Body of pancreas (tissue), 4 donors: ENCODE measurements around the gene ARSG. TPM values are rescaled to one million over a fixed set of nuclear protein-coding genes. Genes with fewer than 3 reads are reported as not detected.

Source experiments
- ATAC-seq: fragments of 150-250 bp; one replicate; pipeline ENCODE4 v1.9.1; 2016
- DNase-seq, 4 donors: peaks; one replicate each; pipeline ENCODE4 v3.0.0-alpha.2; 2019
- H3K27ac ChIP-seq, 4 donors: fragments of 200-600 bp; sonication (generic); 1 replicate in 3 of 4; 2 replicates in 1 of 4; pipeline versions ENCODE4 v1.5.1 to v1.6.1; 2016 to 2019; ENCODE audit warnings: mild to moderate bottlenecking in 1 of 4, mixed read lengths in 1 of 4, moderate library complexity in 1 of 4
- H3K27me3 ChIP-seq, 2 donors: fragments of 200-600 bp; sonication (generic); one replicate each; pipeline ENCODE4 v1.6.0; 2016; ENCODE audit warnings: mild to moderate bottlenecking in 1 of 2
- H3K36me3 ChIP-seq, 2 donors: fragments of 200-600 bp; sonication (generic); replicated peaks in 1 of 2; 2 replicates each; pipeline ENCODE4 v1.5.1; 2016; ENCODE audit warnings: low read depth in 2 of 2; ENCODE audit not compliant: insufficient read depth in 1 of 2
- H3K4me1 ChIP-seq: fragments of 200-600 bp; sonication (generic); one replicate; pipeline ENCODE4 v1.6.0; 2016
- H3K4me3 ChIP-seq, 2 donors: fragments of 200-600 bp; sonication (generic); 1 replicate in 1 of 2; 2 replicates in 1 of 2; pipeline ENCODE4 v1.5.1; 2016 to 2019
- H3K9me3 ChIP-seq, 3 donors: fragments of 200-600 bp; sonication (generic); 1 replicate in 2 of 3; 2 replicates in 1 of 3; pipeline ENCODE4 v1.5.1; 2016
- POLR2A ChIP-seq, 3 donors: fragments of 450-650 bp; IDR thresholded peaks; one replicate each; pipeline ENCODE4 v1.6.1; 2016; ENCODE audit warnings: antibody characterized with exemption in 3 of 3, mild to moderate bottlenecking in 2 of 3
- WGBS, 2 donors: methylation state at CpG; one replicate each; pipeline ENCODE4 v1.1.5; 2017; 5-methylcytosine and 5-hydroxymethylcytosine counted together
- intact Hi-C: fragments of 100-400 bp; cut with DNase I; formaldehyde crosslinking; loops from one replicate; pipeline ENCODE4 v1.15.1; 2023
- total RNA-seq, 2 donors: library from RNA; depleted of rRNA; stranded (reverse); fragments of >200 nt; gene quantifications; one replicate each; pipeline ENCODE4 v1.1.0, GENCODE V29; 2016
- TF ChIP-seq, protein P1 (sequence below), 7 experiments: fragments of 450-650 bp in 4 of 7; fragments of 200-600 bp in 3 of 7; sonication (generic) in 3 of 7; IDR thresholded peaks; one replicate each; pipeline ENCODE4 v1.5.1; 2016 to 2019; ENCODE audit warnings: antibody characterized with exemption in 7 of 7

Gene ARSG
- total RNA-seq, 2 donors from 2014 or later, result 0.52 to 1.6 TPM

DNA sequence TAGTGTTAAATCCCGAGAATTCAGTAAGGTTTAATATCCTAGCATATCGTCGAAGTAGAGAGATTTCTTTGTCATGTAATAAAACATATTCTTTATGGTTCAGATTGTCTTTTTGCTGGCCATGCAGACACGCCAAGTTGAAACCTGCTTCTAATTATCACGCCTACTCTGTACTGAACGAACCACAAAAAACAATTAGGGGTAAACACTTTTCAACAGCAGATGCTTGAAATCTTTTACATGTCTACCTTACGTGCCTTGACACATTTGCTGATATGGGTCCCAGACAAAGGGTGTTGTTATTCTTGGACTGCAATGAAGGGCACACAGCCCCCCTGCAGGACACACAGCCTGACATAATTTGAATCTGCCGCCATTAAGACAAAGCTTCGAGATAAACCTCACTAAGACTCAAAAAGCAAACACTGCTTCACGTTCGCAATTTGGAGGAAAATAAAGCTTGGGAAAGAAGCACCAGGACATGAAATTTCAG is 152.7 kb downstream of the ARSG start:
- 69 to 73% methylated on average over 11 of the region's 11 CpGs for WGBS, 2 donors
- Histone ChIP-seq H3K4me3 (no peak overlapping the region), H3K9me3 (no peaks in the 10 kb centered on the region), H3K27me3 (no peaks in the 10 kb centered on the region), H3K27ac (no peak overlapping the region), H3K36me3 (peaks cover 0 to 5% of the 10 kb centered on the region in 2 donors), H3K4me1 (no peaks in the 10 kb centered on the region)
- no peak for ATAC-seq
- no peak for DNase-seq
- TF ChIP-seq POLR2A (IDR thresholded peaks at IDR 0.05), result no peak
- TF ChIP-seq, protein P1, sequence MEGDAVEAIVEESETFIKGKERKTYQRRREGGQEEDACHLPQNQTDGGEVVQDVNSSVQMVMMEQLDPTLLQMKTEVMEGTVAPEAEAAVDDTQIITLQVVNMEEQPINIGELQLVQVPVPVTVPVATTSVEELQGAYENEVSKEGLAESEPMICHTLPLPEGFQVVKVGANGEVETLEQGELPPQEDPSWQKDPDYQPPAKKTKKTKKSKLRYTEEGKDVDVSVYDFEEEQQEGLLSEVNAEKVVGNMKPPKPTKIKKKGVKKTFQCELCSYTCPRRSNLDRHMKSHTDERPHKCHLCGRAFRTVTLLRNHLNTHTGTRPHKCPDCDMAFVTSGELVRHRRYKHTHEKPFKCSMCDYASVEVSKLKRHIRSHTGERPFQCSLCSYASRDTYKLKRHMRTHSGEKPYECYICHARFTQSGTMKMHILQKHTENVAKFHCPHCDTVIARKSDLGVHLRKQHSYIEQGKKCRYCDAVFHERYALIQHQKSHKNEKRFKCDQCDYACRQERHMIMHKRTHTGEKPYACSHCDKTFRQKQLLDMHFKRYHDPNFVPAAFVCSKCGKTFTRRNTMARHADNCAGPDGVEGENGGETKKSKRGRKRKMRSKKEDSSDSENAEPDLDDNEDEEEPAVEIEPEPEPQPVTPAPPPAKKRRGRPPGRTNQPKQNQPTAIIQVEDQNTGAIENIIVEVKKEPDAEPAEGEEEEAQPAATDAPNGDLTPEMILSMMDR (IDR thresholded peaks at IDR 0.05), result no peak
- intact Hi-C loops, result no loop called here

DNA sequence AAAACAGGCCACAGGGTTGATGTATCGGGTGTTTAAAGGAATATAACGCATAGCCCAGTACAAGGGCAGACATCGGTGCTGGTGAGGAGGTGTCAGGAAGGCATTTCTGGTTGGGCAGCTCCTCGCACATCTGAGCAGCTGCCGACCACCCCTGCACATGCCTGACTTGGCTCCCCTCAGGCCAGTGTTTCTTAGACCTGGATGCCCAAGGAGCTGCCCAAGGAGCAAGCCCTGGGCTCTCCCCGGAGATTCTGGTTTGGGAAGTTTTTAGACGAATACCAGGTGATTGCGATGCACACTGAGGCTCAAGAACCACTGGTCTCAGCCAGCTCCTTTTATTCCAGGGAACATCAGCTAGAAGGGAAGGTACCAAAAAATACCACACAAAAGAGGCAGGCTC is 154.4 kb downstream of the ARSG start:
- Histone ChIP-seq H3K4me1 (no peaks in the 10 kb centered on the region), H3K9me3 (no peaks in the 10 kb centered on the region), H3K36me3 (peaks cover 0 to 15% of the 10 kb centered on the region in 2 donors), H3K27me3 (no peaks in the 10 kb centered on the region), H3K27ac (no peak overlapping the region), H3K4me3 (no peak overlapping the region)
- no peak for TF ChIP-seq POLR2A (IDR thresholded peaks at IDR 0.05)
- TF ChIP-seq, protein P1 (IDR thresholded peaks at IDR 0.05), result no peak
- WGBS, 2 donors, result 91% methylated on average over 8 of the region's 8 CpGs
- DNase-seq (no peak), ATAC-seq (no peak)
- intact Hi-C loops, result no loop called here

DNA sequence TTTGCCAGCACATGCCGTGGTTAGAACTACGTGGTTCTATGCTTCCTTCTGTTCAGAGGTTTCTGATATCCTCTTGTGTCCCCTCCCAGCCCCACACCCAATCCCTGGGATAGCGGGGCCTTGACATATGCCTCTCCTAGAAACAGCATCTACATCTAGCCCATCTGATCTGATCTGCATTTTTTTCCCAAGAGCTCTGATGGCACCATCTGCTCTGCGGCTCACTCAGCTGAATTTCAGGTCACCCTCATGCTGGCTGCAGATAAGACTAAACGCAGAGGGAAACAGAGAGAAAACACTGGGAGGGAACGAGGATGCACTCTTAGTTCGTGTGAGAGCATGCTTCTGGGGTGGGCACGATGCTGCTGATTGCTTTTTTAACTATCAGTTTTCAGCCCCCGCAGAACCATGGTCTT is 155.3 kb downstream of the ARSG start:
- WGBS, 2 donors, result 85 to 92% methylated on average over 9 of the region's 9 CpGs
- H3K27me3 ChIP-seq, result no peaks in the 10 kb centered on the region
- no peak overlapping the region for H3K4me3 ChIP-seq
- no peak overlapping the region for H3K27ac ChIP-seq
- ATAC-seq (no peak), DNase-seq (no peak)
- no peaks in the 10 kb centered on the region for H3K4me1 ChIP-seq
- peaks cover 0 to 15% of the 10 kb centered on the region in 2 donors for H3K36me3 ChIP-seq
- H3K9me3 ChIP-seq, result no peaks in the 10 kb centered on the region
- TF ChIP-seq, protein P1 (IDR thresholded peaks at IDR 0.05), result no peak
- TF ChIP-seq POLR2A (IDR thresholded peaks at IDR 0.05), result no peak
- intact Hi-C loops, result no loop called here

GRCh38 chr17:68449021-68449739 is 157.9 kb downstream of the ARSG start:
- intact Hi-C loops, result no loop called here
- 86 to 95% methylated on average over 13 of the region's 13 CpGs for WGBS, 2 donors
- Histone ChIP-seq H3K27ac (no peak overlapping the region), H3K4me3 (no peak overlapping the region), H3K36me3 (peaks cover 0 to 15% of the 10 kb centered on the region in 2 donors), H3K4me1 (no peaks in the 10 kb centered on the region), H3K27me3 (no peaks in the 10 kb centered on the region), H3K9me3 (no peaks in the 10 kb centered on the region)
- no peak for ATAC-seq
- no peak for DNase-seq
- TF ChIP-seq, protein P1 (IDR thresholded peaks at IDR 0.05), result no peak
- TF ChIP-seq POLR2A (IDR thresholded peaks at IDR 0.05), result no peak

DNA sequence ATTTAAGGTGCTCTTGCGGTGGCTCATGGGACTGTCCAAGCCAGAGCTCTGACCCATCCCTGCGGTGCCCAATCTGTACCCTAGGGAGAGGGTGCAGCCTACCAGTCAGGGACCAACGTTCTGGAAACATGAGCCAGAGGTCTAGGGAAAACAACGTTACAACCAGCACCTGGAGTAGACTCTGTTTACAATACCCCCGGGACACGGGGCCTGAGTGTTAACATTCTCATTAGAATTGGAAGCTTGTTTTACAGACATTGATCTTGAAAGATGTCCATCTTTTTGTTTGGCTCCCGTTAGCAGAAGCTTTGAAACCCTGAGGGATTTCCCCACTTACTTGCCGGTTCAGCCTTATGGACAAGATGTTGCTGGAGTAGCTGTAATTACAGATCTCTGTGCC is 159.1 kb downstream of the ARSG start:
- DNase-seq (no peak), ATAC-seq (no peak)
- TF ChIP-seq, protein P1 (IDR thresholded peaks at IDR 0.05), result no peak
- no peak for TF ChIP-seq POLR2A (IDR thresholded peaks at IDR 0.05)
- Histone ChIP-seq H3K36me3 (peaks cover 0 to 13% of the 10 kb centered on the region in 2 donors), H3K4me1 (peaks cover 2% of the 10 kb centered on the region), H3K27me3 (no peaks in the 10 kb centered on the region), H3K4me3 (no peak overlapping the region), H3K9me3 (no peaks in the 10 kb centered on the region), H3K27ac (no peak overlapping the region)
- intact Hi-C loops, result no loop called here
- WGBS, 2 donors, result 78 to 83% methylated on average over 8 of the region's 8 CpGs
